ENCODE data around the gene MARK3.

Gene MARK3

GRCh38 chr14:103543140-103543539 is 157.9 kb downstream of the MARK3 start:
- H3K9ac ChIP-seq (ENCODE audit: low read depth, low read length) = peak overlapping the region; percentile 47
- peaks cover 12% of the 10 kb centered on the region for H3K4me1 ChIP-seq (ENCODE audit: control insufficient read depth, insufficient read depth, low read length)
- no peaks in the 10 kb centered on the region for H3K9me3 ChIP-seq (ENCODE audit: control insufficient read depth, insufficient read depth, low read length)
- H3K36me3 ChIP-seq (ENCODE audit: control insufficient read depth, insufficient read depth, low read length) = peaks cover 4% of the 10 kb centered on the region
- no peaks in the 10 kb centered on the region for H3K27me3 ChIP-seq (ENCODE audit: control insufficient read depth, insufficient read depth, low read length)
- H3K4me3 ChIP-seq (ENCODE audit: low read depth, low read length) = peak overlapping the region; percentile 53

- Histone ChIP-seq H3K36me3 (ENCODE audit: control insufficient read depth, insufficient read depth, low read length) (peaks cover 4% of the 10 kb centered on the region), H3K9ac (ENCODE audit: low read depth, low read length) (peak overlapping the region; percentile 47), H3K4me3 (ENCODE audit: low read depth, low read length) (no peak overlapping the region), H3K27me3 (ENCODE audit: control insufficient read depth, insufficient read depth, low read length) (no peaks in the 10 kb centered on the region), H3K4me1 (ENCODE audit: control insufficient read depth, insufficient read depth, low read length) (peaks cover 12% of the 10 kb centered on the region), H3K9me3 (ENCODE audit: control insufficient read depth, insufficient read depth, low read length) (no peaks in the 10 kb centered on the region)
Observed at GRCh38 chr14:103543721-103544387, 158.6 kb downstream of the MARK3 start.

- Histone ChIP-seq H3K9ac (ENCODE audit: low read depth, low read length) (no peak overlapping the region), H3K27me3 (ENCODE audit: control insufficient read depth, insufficient read depth, low read length) (no peaks in the 10 kb centered on the region), H3K4me1 (ENCODE audit: control insufficient read depth, insufficient read depth, low read length) (peaks cover 12% of the 10 kb centered on the region), H3K9me3 (ENCODE audit: control insufficient read depth, insufficient read depth, low read length) (no peaks in the 10 kb centered on the region), H3K4me3 (ENCODE audit: low read depth, low read length) (no peak overlapping the region), H3K36me3 (ENCODE audit: control insufficient read depth, insufficient read depth, low read length) (peaks cover 4% of the 10 kb centered on the region)
Observed at GRCh38 chr14:103544388-103545218, 159.4 kb downstream of the MARK3 start.

DNA sequence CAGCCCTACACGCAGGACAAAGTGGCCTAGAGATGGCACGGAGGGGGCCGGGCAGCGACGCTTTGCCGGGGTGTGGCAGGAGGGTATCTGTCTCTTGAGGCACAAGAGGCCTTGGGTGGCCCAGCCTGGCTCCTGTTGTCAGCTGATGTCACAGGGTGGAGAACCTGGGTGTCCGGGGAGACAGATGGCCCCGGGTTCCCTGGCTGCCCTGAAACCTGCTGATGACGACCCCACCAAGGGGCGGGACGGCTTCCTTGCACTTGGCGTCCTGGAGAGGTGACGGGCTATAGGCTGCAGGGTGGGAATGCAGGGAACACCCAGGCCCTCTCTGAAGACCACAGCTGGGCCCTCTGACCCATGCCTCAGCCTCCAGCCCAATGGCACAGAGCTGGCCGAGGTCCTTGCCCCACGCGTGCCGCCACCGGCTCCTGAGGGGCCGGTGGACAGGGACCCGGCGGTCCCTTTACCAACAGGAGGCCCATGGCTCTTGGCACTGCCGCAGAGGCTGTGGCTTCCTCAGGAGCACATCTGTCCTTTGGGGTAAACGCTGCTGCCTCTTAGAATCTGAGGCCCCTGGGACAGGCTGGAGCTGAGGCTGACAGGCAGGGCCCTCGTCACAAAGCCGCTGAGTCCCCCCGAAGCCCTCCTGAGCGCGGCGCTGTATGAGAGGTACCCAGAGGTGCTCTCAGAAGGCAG is 160.2 kb downstream of the MARK3 start:
- H3K4me1 ChIP-seq (ENCODE audit: control insufficient read depth, insufficient read depth, low read length) = peaks cover 12% of the 10 kb centered on the region
- H3K4me3 ChIP-seq (ENCODE audit: low read depth, low read length) = no peak overlapping the region
- no peaks in the 10 kb centered on the region for H3K9me3 ChIP-seq (ENCODE audit: control insufficient read depth, insufficient read depth, low read length)
- no peak overlapping the region for H3K9ac ChIP-seq (ENCODE audit: low read depth, low read length)
- H3K36me3 ChIP-seq (ENCODE audit: control insufficient read depth, insufficient read depth, low read length) = peaks cover 4% of the 10 kb centered on the region
- no peaks in the 10 kb centered on the region for H3K27me3 ChIP-seq (ENCODE audit: control insufficient read depth, insufficient read depth, low read length)

- H3K9me3 ChIP-seq (ENCODE audit: control insufficient read depth, insufficient read depth, low read length) = no peaks in the 10 kb centered on the region
- peaks cover 4% of the 10 kb centered on the region for H3K36me3 ChIP-seq (ENCODE audit: control insufficient read depth, insufficient read depth, low read length)
- no peak overlapping the region for H3K4me3 ChIP-seq (ENCODE audit: low read depth, low read length)
- H3K4me1 ChIP-seq (ENCODE audit: control insufficient read depth, insufficient read depth, low read length) = peaks cover 12% of the 10 kb centered on the region
- H3K9ac ChIP-seq (ENCODE audit: low read depth, low read length) = no peak overlapping the region
- no peaks in the 10 kb centered on the region for H3K27me3 ChIP-seq (ENCODE audit: control insufficient read depth, insufficient read depth, low read length)
Observed at GRCh38 chr14:103545915-103546651, 160.9 kb downstream of the MARK3 start.

- no peak overlapping the region for H3K4me3 ChIP-seq (ENCODE audit: low read depth, low read length)
- H3K4me1 ChIP-seq (ENCODE audit: control insufficient read depth, insufficient read depth, low read length) = peaks cover 11% of the 10 kb centered on the region
- peaks cover 4% of the 10 kb centered on the region for H3K36me3 ChIP-seq (ENCODE audit: control insufficient read depth, insufficient read depth, low read length)
- no peaks in the 10 kb centered on the region for H3K9me3 ChIP-seq (ENCODE audit: control insufficient read depth, insufficient read depth, low read length)
- H3K27me3 ChIP-seq (ENCODE audit: control insufficient read depth, insufficient read depth, low read length) = no peaks in the 10 kb centered on the region
- H3K9ac ChIP-seq (ENCODE audit: low read depth, low read length) = no peak overlapping the region
Observed at GRCh38 chr14:103546652-103547454, 161.6 kb downstream of the MARK3 start.

GRCh38 chr14:103547455-103547940 is 162.3 kb downstream of the MARK3 start:
- H3K4me1 ChIP-seq (ENCODE audit: control insufficient read depth, insufficient read depth, low read length) = peaks cover 8% of the 10 kb centered on the region
- H3K36me3 ChIP-seq (ENCODE audit: control insufficient read depth, insufficient read depth, low read length) = peaks cover 4% of the 10 kb centered on the region
- H3K27me3 ChIP-seq (ENCODE audit: control insufficient read depth, insufficient read depth, low read length) = no peaks in the 10 kb centered on the region
- H3K9me3 ChIP-seq (ENCODE audit: control insufficient read depth, insufficient read depth, low read length) = no peaks in the 10 kb centered on the region
- H3K4me3 ChIP-seq (ENCODE audit: low read depth, low read length) = no peak overlapping the region
- no peak overlapping the region for H3K9ac ChIP-seq (ENCODE audit: low read depth, low read length)

DNA sequence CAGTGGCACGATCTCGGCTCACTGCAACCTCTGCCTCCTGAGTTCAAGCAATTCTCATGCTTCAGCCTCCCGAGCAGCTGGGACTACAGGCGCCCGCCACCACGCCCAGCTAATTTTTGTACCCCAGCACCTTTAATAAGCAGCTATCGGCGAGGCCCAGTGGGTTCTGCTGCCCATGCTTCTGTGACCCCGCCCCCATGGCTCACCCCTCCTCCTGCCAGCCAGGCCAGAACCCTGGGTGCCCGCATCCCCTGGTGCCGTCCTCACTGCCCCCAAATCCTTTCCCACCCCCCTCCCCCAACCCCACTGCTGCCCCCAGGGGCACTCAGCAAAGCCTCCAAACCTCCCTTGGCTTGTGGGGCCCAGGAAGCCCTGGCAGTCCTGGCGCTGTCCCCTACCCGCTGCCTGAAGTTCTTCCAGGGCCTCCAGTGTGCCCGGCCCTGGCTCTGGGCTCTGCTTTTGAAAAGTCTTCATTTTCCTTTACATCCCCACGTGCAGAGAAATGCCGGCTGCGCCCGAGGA is 162.8 kb downstream of the MARK3 start:
- Histone ChIP-seq H3K9me3 (ENCODE audit: control insufficient read depth, insufficient read depth, low read length) (no peaks in the 10 kb centered on the region), H3K27me3 (ENCODE audit: control insufficient read depth, insufficient read depth, low read length) (no peaks in the 10 kb centered on the region), H3K4me3 (ENCODE audit: low read depth, low read length) (no peak overlapping the region), H3K36me3 (ENCODE audit: control insufficient read depth, insufficient read depth, low read length) (peaks cover 4% of the 10 kb centered on the region), H3K9ac (ENCODE audit: low read depth, low read length) (no peak overlapping the region), H3K4me1 (ENCODE audit: control insufficient read depth, insufficient read depth, low read length) (peaks cover 8% of the 10 kb centered on the region)

DNA sequence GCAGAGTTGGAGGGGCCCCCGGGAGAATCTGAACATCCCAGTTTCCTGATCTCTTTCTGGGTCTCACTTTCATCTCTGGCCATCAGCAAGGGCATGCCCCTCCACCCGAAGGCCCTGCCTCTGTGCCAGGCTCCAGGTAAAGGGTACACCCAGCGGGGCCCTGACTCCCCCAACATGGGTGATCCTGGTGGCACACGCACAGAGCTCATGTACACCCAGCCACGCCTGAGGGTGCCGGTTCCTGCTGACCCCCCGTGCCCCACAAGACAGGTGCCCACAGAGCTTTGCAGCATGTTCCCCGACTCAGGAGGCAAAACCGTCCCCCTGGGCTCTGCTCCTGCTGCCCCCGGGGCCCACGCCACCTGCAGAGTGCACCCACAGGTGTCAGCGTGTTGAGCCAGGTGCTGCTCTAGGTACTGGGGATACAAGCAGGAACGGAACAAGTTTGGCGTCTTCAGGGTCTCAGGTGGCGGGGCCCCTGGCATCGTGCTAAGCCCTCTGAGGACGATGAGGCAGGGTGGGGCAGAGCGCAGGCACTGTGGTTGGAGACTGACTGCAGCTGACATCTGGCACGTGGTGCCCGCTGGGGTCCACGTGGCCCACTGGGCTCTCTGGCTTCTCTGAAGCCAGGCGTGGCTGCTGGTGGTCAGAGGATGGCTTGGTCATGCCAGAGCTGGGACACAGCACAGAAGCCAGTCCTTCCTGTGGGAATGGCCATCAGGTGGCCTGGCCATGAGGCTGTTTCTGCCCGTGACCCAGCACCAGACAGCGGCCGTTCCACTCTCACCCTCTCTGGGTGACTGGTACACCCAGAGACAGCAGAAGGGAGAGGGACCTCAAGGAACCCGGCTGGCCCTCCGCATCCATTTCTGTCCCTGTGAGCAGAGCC is 163.5 kb downstream of the MARK3 start:
- H3K4me3 ChIP-seq (ENCODE audit: low read depth, low read length) = no peak overlapping the region
- H3K9ac ChIP-seq (ENCODE audit: low read depth, low read length) = no peak overlapping the region
- peaks cover 1% of the 10 kb centered on the region for H3K36me3 ChIP-seq (ENCODE audit: control insufficient read depth, insufficient read depth, low read length)
- H3K27me3 ChIP-seq (ENCODE audit: control insufficient read depth, insufficient read depth, low read length) = no peaks in the 10 kb centered on the region
- peaks cover 5% of the 10 kb centered on the region for H3K4me1 ChIP-seq (ENCODE audit: control insufficient read depth, insufficient read depth, low read length)
- H3K9me3 ChIP-seq (ENCODE audit: control insufficient read depth, insufficient read depth, low read length) = no peaks in the 10 kb centered on the region
